Testis (tissue), 2 donors: Measurements from ENCODE around the gene ANKRD9.

Source experiments
- POLR2A ChIP-seq: fragments of 450-650 bp; IDR thresholded peaks from one replicate; pipeline ENCODE4 v1.6.1; 2017; ENCODE audit warnings: antibody characterized with exemption, mild to moderate bottlenecking, moderate library complexity
- TF ChIP-seq, protein P1 (sequence below), 3 experiments: fragments of 450-650 bp in 2 of 3; fragments of 200-600 bp in 1 of 3; sonication (generic) in 1 of 3; IDR thresholded peaks; one replicate each; pipeline ENCODE4 v1.5.1; 2016 to 2019; ENCODE audit warnings: antibody characterized with exemption in 3 of 3, mild to moderate bottlenecking in 2 of 3, moderate library complexity in 1 of 3

DNA sequence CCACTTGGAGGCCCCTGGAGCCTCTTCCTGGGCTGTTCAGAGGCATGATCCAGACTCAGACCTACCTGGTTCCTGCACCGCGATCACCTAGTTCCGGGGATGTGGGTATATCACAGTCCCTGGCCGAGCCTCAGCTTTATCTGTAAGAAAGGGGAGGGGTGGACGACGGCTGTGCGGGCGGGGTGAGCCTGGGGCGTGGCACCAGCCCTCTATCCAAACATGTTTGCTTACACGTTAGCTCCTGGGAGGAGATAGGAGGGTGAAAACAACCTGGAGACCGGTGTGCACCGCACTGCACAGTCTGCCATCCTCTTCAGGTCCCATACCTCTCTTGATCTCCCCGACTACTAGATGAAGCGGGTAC lies 1.2 kb downstream of the ANKRD9 start:
- TF ChIP-seq, protein P1, sequence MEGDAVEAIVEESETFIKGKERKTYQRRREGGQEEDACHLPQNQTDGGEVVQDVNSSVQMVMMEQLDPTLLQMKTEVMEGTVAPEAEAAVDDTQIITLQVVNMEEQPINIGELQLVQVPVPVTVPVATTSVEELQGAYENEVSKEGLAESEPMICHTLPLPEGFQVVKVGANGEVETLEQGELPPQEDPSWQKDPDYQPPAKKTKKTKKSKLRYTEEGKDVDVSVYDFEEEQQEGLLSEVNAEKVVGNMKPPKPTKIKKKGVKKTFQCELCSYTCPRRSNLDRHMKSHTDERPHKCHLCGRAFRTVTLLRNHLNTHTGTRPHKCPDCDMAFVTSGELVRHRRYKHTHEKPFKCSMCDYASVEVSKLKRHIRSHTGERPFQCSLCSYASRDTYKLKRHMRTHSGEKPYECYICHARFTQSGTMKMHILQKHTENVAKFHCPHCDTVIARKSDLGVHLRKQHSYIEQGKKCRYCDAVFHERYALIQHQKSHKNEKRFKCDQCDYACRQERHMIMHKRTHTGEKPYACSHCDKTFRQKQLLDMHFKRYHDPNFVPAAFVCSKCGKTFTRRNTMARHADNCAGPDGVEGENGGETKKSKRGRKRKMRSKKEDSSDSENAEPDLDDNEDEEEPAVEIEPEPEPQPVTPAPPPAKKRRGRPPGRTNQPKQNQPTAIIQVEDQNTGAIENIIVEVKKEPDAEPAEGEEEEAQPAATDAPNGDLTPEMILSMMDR (IDR thresholded peaks at IDR 0.05) = no peak
- no peak for TF ChIP-seq POLR2A
